ENCODE measurements around the gene CLCN3. TPM values are rescaled to one million over a fixed set of nuclear protein-coding genes. Genes with fewer than 3 reads are reported as not detected.

Gene CLCN3
- total and polyA plus RNA-seq, 2 experiments from 2014 or later = 10.9 to 22.9 TPM

GRCh38 chr4:169640261-169640870 is 20.0 kb downstream of the CLCN3 start:
- Mint-ChIP-seq H3K4me1 (no peaks in the 10 kb centered on the region), H3K9me3 (no peaks in the 10 kb centered on the region), H3K27me3 (ENCODE audit: insufficient read depth, low read depth, poor library complexity) (peaks cover 3% of the 10 kb centered on the region), H3K4me3 (no peak overlapping the region), H3K36me3 (ENCODE audit: low read depth) (peaks cover 4% of the 10 kb centered on the region; the same call in 2 of the 3 replicates), H3K27ac (no peak overlapping the region)
- Histone ChIP-seq H3K27me3 (ENCODE audit: insufficient read depth) (no peaks in the 10 kb centered on the region), H3K79me2 (replicated peaks; ENCODE audit: insufficient read depth) (peaks cover 5% of the 10 kb centered on the region; the same call in 1 of the 2 replicates), H3K36me3 (ENCODE audit: insufficient read depth) (no peaks in the 10 kb centered on the region; the same call in 1 of the 2 replicates), H3K9me2 (ENCODE audit: insufficient read depth) (no peaks in the 10 kb centered on the region), H3K4me3 (no peak overlapping the region), H3K4me2 (no peak overlapping the region), H3F3A (replicated peaks; ENCODE audit: low read depth) (no peaks in the 10 kb centered on the region), H2AFZ (no peak overlapping the region), H3K4me1 (ENCODE audit: insufficient read depth) (no peaks in the 10 kb centered on the region), H4K20me1 (replicated peaks; ENCODE audit: insufficient read depth) (no peaks in the 10 kb centered on the region), H3K27ac (ENCODE audit: low read depth) (no peak overlapping the region)
- no peak for DNase-seq (ENCODE audit: low spot score)
- no peak for ATAC-seq
- TF ChIP-seq ZNF114 (CRISPR knock-in tag; IDR thresholded peaks at IDR 0.05) = no peak
- no peak for TF ChIP-seq REST (IDR thresholded peaks at IDR 0.05; ENCODE audit: unreplicated experiment)
- TF ChIP-seq EZH2 (IDR thresholded peaks at IDR 0.05; ENCODE audit: low read depth, unreplicated experiment) = no peak
- no peak for TF ChIP-seq CTCF (conservative IDR thresholded peaks at IDR 0.05; ENCODE audit: low read depth in 2 of 2)
- TF ChIP-seq STAT1 (IDR thresholded peaks at IDR 0.05; ENCODE audit: unreplicated experiment) = no peak
- TF ChIP-seq NANOG (IDR thresholded peaks at IDR 0.05; ENCODE audit: borderline replicate concordance) = no peak
- TF ChIP-seq JUNB (IDR thresholded peaks at IDR 0.05; ENCODE audit: unreplicated experiment) = no peak
- TF ChIP-seq ETS1 (IDR thresholded peaks at IDR 0.05) = no peak

- H3F3A ChIP-seq (replicated peaks; ENCODE audit: low read depth) = no peaks in the 10 kb centered on the region
- H3K4me3 Mint-ChIP-seq = no peak overlapping the region
- no peaks in the 10 kb centered on the region; the same call in 1 of the 2 replicates for H4K20me1 ChIP-seq (replicated peaks; ENCODE audit: insufficient read depth)
- no peaks in the 10 kb centered on the region for H3K36me3 ChIP-seq (ENCODE audit: insufficient read depth)
- H3K27ac ChIP-seq (ENCODE audit: low read depth) = no peak overlapping the region
- H3K36me3 Mint-ChIP-seq (ENCODE audit: low read depth) = no peaks in the 10 kb centered on the region
- H3K27ac Mint-ChIP-seq = no peak overlapping the region
- peaks cover 3% of the 10 kb centered on the region for H3K27me3 Mint-ChIP-seq (ENCODE audit: insufficient read depth, low read depth, poor library complexity)
- ATAC-seq (no peak), DNase-seq (ENCODE audit: low spot score) (no peak)
- no peaks in the 10 kb centered on the region for H3K9me2 ChIP-seq (ENCODE audit: insufficient read depth)
- H3K27me3 ChIP-seq (ENCODE audit: insufficient read depth) = no peaks in the 10 kb centered on the region
- no peaks in the 10 kb centered on the region for H3K4me1 ChIP-seq (ENCODE audit: insufficient read depth)
- no peaks in the 10 kb centered on the region for H3K4me1 Mint-ChIP-seq
- H3K79me2 ChIP-seq (replicated peaks; ENCODE audit: insufficient read depth) = no peaks in the 10 kb centered on the region; the same call in 1 of the 2 replicates
- H3K4me2 ChIP-seq = no peak overlapping the region
- no peak overlapping the region for H2AFZ ChIP-seq
- no peak overlapping the region for H3K4me3 ChIP-seq
- no peaks in the 10 kb centered on the region for H3K9me3 Mint-ChIP-seq
- no peak for TF ChIP-seq ZNF114 (CRISPR knock-in tag; IDR thresholded peaks at IDR 0.05)
- no peak for TF ChIP-seq EZH2phosphoT487 (IDR thresholded peaks at IDR 0.05; ENCODE audit: unreplicated experiment)
- no peak for TF ChIP-seq ZNF331 (CRISPR knock-in tag; IDR thresholded peaks at IDR 0.05; ENCODE audit: low read depth)
- no peak for TF ChIP-seq EZH2 (IDR thresholded peaks at IDR 0.05; ENCODE audit: low read depth, unreplicated experiment)
- no peak for TF ChIP-seq JUNB (IDR thresholded peaks at IDR 0.05; ENCODE audit: unreplicated experiment)
- TF ChIP-seq ETS1 (IDR thresholded peaks at IDR 0.05) = no peak
Measured at GRCh38 chr4:169644802-169645201, 24.4 kb downstream of the CLCN3 start.

All from GM23338 (cell line).